Calu3 (cell line): Measurements from ENCODE around the gene PEBP1. TPM values are rescaled to one million over a fixed set of nuclear protein-coding genes. Genes with fewer than 3 reads are reported as not detected.
"Not testable (repeated sequence)": the region's sequence is repeated elsewhere in the genome, so short reads cannot be mapped to it uniquely, and the experiment has no call there.

ENCODE experiments used
- BruUV-seq: library from RNA; stranded (reverse); fragments of 400-500 nt; replicated peaks from 2 replicates; lab custom pipeline; 2021; lab: Mats Ljungman, UMichigan
- CTCF ChIA-PET: fragments of 300-600 bp; sonication (Branson Sonifier 250); formaldehyde crosslinking; loops from one replicate; lab custom pipeline; 2022; ENCODE audit warnings: antibody characterized with exemption; lab: Charles Lee
- DNase-seq: peaks from one replicate; pipeline ENCODE4 v3.0.0; 2022
- H3K27ac Mint-ChIP-seq: one replicate; pipeline ENCODE4 v1.8.0; 2022; ENCODE audit warnings: mixed read lengths; ENCODE audit not compliant: unreplicated experiment
- H3K27me3 Mint-ChIP-seq: one replicate; pipeline ENCODE4 v1.8.0; 2022; ENCODE audit warnings: mixed read lengths; ENCODE audit not compliant: unreplicated experiment
- H3K36me3 Mint-ChIP-seq: one replicate; pipeline ENCODE4 v1.8.0; 2022; ENCODE audit warnings: mild to moderate bottlenecking, moderate library complexity, mixed read lengths; ENCODE audit not compliant: insufficient read depth, unreplicated experiment
- H3K4me1 Mint-ChIP-seq: one replicate; pipeline ENCODE4 v1.8.0; 2022; ENCODE audit warnings: mild to moderate bottlenecking, low read depth, mixed read lengths; ENCODE audit not compliant: unreplicated experiment
- H3K4me3 Mint-ChIP-seq: one replicate; pipeline ENCODE4 v1.8.0; 2022; ENCODE audit warnings: mild to moderate bottlenecking, low read depth, moderate library complexity, mixed read lengths; ENCODE audit not compliant: unreplicated experiment
- H3K9me3 Mint-ChIP-seq: one replicate; pipeline ENCODE4 v1.8.0; 2022; ENCODE audit warnings: low read depth, mixed read lengths; ENCODE audit not compliant: unreplicated experiment
- CTCF ChIP-seq: fragments of 200-600 bp; IDR thresholded peaks from one replicate; pipeline ENCODE4 v1.8.0; 2022; ENCODE audit warnings: antibody characterized with exemption; ENCODE audit not compliant: unreplicated experiment
- intact Hi-C: fragments of 100-400 bp; cut with micrococcal nuclease; formaldehyde crosslinking; loops from one replicate; pipeline ENCODE4 v1.10.0; 2022; ENCODE audit not compliant: unreplicated experiment
- total RNA-seq: library from RNA; stranded (reverse); gene quantifications from 2 replicates; pipeline ENCODE4 v1.2.3, GENCODE V29; 2022

Gene PEBP1
- total RNA-seq, 1 experiment from 2014 or later, result 99.8 TPM

GRCh38 chr12:118124333-118124874 is 11.5 kb upstream of the PEBP1 start:
- H3K27me3 Mint-ChIP-seq, result no peaks in the 10 kb centered on the region
- H3K27ac Mint-ChIP-seq, result no peak overlapping the region
- no peak for TF ChIP-seq CTCF
- no peaks in the 10 kb centered on the region for H3K9me3 Mint-ChIP-seq
- intact Hi-C loops, result no loop called here
- H3K36me3 Mint-ChIP-seq, result no peaks in the 10 kb centered on the region
- no peak overlapping the region for H3K4me3 Mint-ChIP-seq
- DNase-seq, result no peak
- H3K4me1 Mint-ChIP-seq, result peaks cover 12% of the 10 kb centered on the region
- CTCF ChIA-PET, result no interaction called here
- no TSS peak for BruUV-seq

- Mint-ChIP-seq H3K27me3 (no peaks in the 10 kb centered on the region), H3K4me3 (no peak overlapping the region), H3K9me3 (no peaks in the 10 kb centered on the region), H3K27ac (no peak overlapping the region), H3K4me1 (peaks cover 4% of the 10 kb centered on the region), H3K36me3 (no peaks in the 10 kb centered on the region)
- intact Hi-C loops, result no loop called here
- no peak for TF ChIP-seq CTCF
- CTCF ChIA-PET, result no interaction called here
- DNase-seq, result no peak
- BruUV-seq, result no TSS peak
Observed at GRCh38 chr12:118125743-118126118, 10.2 kb upstream of the PEBP1 start.

GRCh38 chr12:118126119-118126757 is 9.7 kb upstream of the PEBP1 start:
- Mint-ChIP-seq H3K27ac (no peak overlapping the region), H3K4me3 (no peak overlapping the region), H3K9me3 (no peaks in the 10 kb centered on the region), H3K36me3 (peaks cover 2% of the 10 kb centered on the region), H3K4me1 (peaks cover 1% of the 10 kb centered on the region), H3K27me3 (no peaks in the 10 kb centered on the region)
- DNase-seq, result no peak
- no TSS peak for BruUV-seq
- intact Hi-C loops, result no loop called here
- no peak for TF ChIP-seq CTCF
- CTCF ChIA-PET, result no interaction called here

GRCh38 chr12:118127867-118128266 is 8.1 kb upstream of the PEBP1 start:
- no peak overlapping the region for H3K27ac Mint-ChIP-seq
- H3K9me3 Mint-ChIP-seq, result no peaks in the 10 kb centered on the region
- no peak overlapping the region for H3K4me3 Mint-ChIP-seq
- no peaks in the 10 kb centered on the region for H3K27me3 Mint-ChIP-seq
- H3K36me3 Mint-ChIP-seq, result peaks cover 5% of the 10 kb centered on the region
- CTCF ChIA-PET, result interaction anchor here (0.5 kb wide), 1 partner anchor 14 kb away, joined by 4 read pairs; no protein-coding TSS in a partner anchor
- TF ChIP-seq CTCF, result no peak
- no TSS peak for BruUV-seq
- intact Hi-C loops, result no loop called here
- peaks cover 13% of the 10 kb centered on the region for H3K4me1 Mint-ChIP-seq
- no peak for DNase-seq

GRCh38 chr12:118129436-118129835 is 6.5 kb upstream of the PEBP1 start:
- CTCF ChIA-PET, result interaction anchor here (0.6 kb wide), 2 partner anchors 13 to 143 kb away, joined by 3 read pairs; no protein-coding TSS in a partner anchor
- BruUV-seq, H3K4me3 Mint-ChIP-seq: not testable (repeated sequence)

More at GRCh38 chr12:118129436-118129835, 6.5 kb upstream of the PEBP1 start:
- H3K9me3 Mint-ChIP-seq, H3K27me3 Mint-ChIP-seq, DNase-seq, intact Hi-C loops, H3K27ac Mint-ChIP-seq: not testable (repeated sequence)
- Mint-ChIP-seq H3K36me3 (peaks cover 10% of the 10 kb centered on the region), H3K4me1 (peaks cover 14% of the 10 kb centered on the region)
